GM12873 (cell line): ENCODE results near the gene TXK.

Experiments
- CTCF ChIP-seq: IDR thresholded peaks from 2 replicates; pipeline ENCODE4 v1.5.1; 2012; ENCODE audit warnings: low read depth, mild to moderate bottlenecking, moderate library complexity, low read length, control low read depth; ENCODE audit not compliant: insufficient read depth; ENCODE audit errors: missing control alignments

The TXK gene

GRCh38 chr4:48134081-48134480 lies at the start of gene TXK:
TSS of gene TXK (minus strand) at chr4:48134250. CDS start at chr4:48134170, 80 bp downstream.
- TF ChIP-seq CTCF: no peak

GRCh38 chr4:48180234-48180633 lies 46.2 kb upstream of the TXK start:
- TF ChIP-seq CTCF: no peak

- no peak for TF ChIP-seq CTCF
Observed at GRCh38 chr4:48178931-48179330, 44.9 kb upstream of the TXK start.

- no peak for TF ChIP-seq CTCF
Observed at GRCh38 chr4:48175806-48176205, 41.8 kb upstream of the TXK start.

GRCh38 chr4:48175328-48175727 lies 41.3 kb upstream of the TXK start:
- no peak for TF ChIP-seq CTCF

GRCh38 chr4:48173056-48173991 lies 39.3 kb upstream of the TXK start:
- TF ChIP-seq CTCF: no peak

- TF ChIP-seq CTCF: no peak
Observed at GRCh38 chr4:48172651-48173050, 38.6 kb upstream of the TXK start.
